ENCODE data around the gene LRP11. TPM values are rescaled to one million over a fixed set of nuclear protein-coding genes. Genes with fewer than 3 reads are reported as not detected.

The LRP11 gene
- polyA plus RNA-seq, 3 donors: 0.20 to 0.41 (median 0.32) TPM

DNA sequence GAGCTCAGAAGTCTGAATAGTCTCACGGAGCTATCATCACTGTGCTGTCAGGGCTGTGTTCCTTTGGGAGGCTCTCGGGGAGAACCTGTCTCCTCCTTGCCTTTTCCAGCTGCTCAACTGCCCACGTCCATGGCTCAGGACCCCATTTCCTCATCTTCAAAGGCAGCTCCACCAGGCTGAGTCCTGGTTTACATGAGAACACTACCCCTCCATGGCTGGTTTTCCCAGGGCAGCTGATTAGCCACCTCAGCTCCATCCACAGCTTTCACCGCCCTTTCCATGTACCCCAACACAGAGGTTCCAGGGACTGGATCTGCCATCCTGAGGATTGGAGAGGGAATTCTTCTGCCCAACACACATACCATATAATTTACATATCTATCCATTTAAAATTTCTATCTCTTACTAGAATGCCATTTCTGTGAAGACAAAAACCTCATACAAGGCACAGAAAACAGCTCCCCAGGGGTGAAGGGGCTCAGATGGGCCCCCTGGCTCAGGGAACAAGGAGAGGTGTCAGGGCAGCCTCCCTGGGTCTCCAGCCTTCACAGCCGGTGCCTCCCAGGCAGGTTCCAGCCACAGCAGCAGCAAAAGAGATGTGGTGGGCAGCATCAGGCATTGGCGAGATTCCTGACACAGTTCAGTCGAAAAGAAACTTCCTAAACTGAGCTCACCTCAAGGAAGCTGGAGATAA lies 35.9 kb upstream of the LRP11 start:
- H3K9me3 Mint-ChIP-seq: no peaks in the 10 kb centered on the region
- TF ChIP-seq, protein P1, sequence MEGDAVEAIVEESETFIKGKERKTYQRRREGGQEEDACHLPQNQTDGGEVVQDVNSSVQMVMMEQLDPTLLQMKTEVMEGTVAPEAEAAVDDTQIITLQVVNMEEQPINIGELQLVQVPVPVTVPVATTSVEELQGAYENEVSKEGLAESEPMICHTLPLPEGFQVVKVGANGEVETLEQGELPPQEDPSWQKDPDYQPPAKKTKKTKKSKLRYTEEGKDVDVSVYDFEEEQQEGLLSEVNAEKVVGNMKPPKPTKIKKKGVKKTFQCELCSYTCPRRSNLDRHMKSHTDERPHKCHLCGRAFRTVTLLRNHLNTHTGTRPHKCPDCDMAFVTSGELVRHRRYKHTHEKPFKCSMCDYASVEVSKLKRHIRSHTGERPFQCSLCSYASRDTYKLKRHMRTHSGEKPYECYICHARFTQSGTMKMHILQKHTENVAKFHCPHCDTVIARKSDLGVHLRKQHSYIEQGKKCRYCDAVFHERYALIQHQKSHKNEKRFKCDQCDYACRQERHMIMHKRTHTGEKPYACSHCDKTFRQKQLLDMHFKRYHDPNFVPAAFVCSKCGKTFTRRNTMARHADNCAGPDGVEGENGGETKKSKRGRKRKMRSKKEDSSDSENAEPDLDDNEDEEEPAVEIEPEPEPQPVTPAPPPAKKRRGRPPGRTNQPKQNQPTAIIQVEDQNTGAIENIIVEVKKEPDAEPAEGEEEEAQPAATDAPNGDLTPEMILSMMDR (IDR thresholded peaks at IDR 0.05): no peak
- H3K4me2 ChIP-seq (replicated peaks; ENCODE audit: extremely low read depth, low read length, poor library complexity, severe bottlenecking): no peak overlapping the region
- H3K4me1 Mint-ChIP-seq: peaks cover 15% of the 10 kb centered on the region
- H3K4me3 ChIP-seq (replicated peaks in 1 of 3; ENCODE audit: low read depth in 2 of 3, low read length in 3 of 3): no peak overlapping the region
- WGBS (ENCODE audit: insufficient coverage): 93% methylated on average over 6 of the region's 7 CpGs
- H3K36me3 ChIP-seq (replicated peaks in 1 of 2; ENCODE audit: control insufficient read depth in 1 of 2, insufficient read depth in 2 of 2, low read length in 2 of 2): no peaks in the 10 kb centered on the region
- H4K20me1 ChIP-seq (ENCODE audit: insufficient read depth, low read length): no peaks in the 10 kb centered on the region
- DNase-seq: no peak
- peaks cover 0 to 15% of the 10 kb centered on the region in 2 donors for H3K4me1 ChIP-seq (ENCODE audit: control insufficient read depth in 1 of 2, insufficient read depth in 2 of 2, low read length in 2 of 2)
- no peaks in the 10 kb centered on the region for H3K27me3 ChIP-seq (ENCODE audit: control insufficient read depth in 2 of 2, insufficient read depth in 2 of 2, low read length in 2 of 2)
- no peak overlapping the region for H3K27ac Mint-ChIP-seq
- intact Hi-C loops (cut with micrococcal nuclease): no loop called here
- H3K79me2 ChIP-seq (ENCODE audit: insufficient read depth, low read length): no peaks in the 10 kb centered on the region
- H3K27me3 Mint-ChIP-seq (ENCODE audit: low read depth in 3 of 3): peaks cover 0 to 9% (median 6%) of the 10 kb centered on the region in 3 donors
- no peak overlapping the region for H2AFZ ChIP-seq (ENCODE audit: insufficient read depth, low read depth, low read length, poor library complexity, severe bottlenecking)
- no peaks in the 10 kb centered on the region for H3K36me3 Mint-ChIP-seq
- no peak overlapping the region for H3K9ac ChIP-seq (ENCODE audit: insufficient read depth, low read length, poor library complexity, severe bottlenecking)
- H3K4me3 Mint-ChIP-seq: no peak overlapping the region
- H3K9me3 ChIP-seq (replicated peaks in 1 of 2; ENCODE audit: control insufficient read depth in 1 of 2, insufficient read depth in 1 of 2, low read length in 2 of 2): no peaks in the 10 kb centered on the region
- no peak overlapping the region for H3K27ac ChIP-seq (ENCODE audit: low read depth in 1 of 2, low read length in 2 of 2)

DNA sequence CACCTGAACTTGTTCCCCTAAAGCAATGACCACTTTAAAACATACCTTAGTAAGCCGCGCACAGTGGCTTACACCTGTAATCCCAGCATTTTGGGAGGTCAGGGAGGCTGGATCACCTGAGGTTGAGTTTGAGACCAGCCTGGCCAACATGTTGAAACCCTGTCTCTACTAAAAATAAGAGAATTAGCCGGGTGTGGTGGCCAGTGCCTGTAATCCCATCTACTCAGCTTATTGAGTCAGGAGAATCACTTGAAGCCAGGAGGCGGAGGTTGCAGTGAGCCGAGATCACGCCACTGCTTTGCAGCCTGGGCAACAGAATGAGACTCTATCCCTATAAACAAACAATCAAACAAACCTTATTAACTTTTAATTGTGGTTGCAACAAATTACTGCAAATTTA lies 35.3 kb upstream of the LRP11 start:
- Mint-ChIP-seq H3K36me3 (no peaks in the 10 kb centered on the region), H3K9me3 (no peaks in the 10 kb centered on the region), H3K27me3 (ENCODE audit: low read depth in 3 of 3) (peaks cover 0 to 11% (median 6%) of the 10 kb centered on the region in 3 donors), H3K4me1 (peaks cover 15% of the 10 kb centered on the region), H3K4me3 (no peak overlapping the region), H3K27ac (no peak overlapping the region)
- intact Hi-C loops (cut with micrococcal nuclease): no loop called here
- no peaks in the 10 kb centered on the region for H4K20me1 ChIP-seq (ENCODE audit: insufficient read depth, low read length)
- H3K27me3 ChIP-seq (ENCODE audit: control insufficient read depth in 2 of 2, insufficient read depth in 2 of 2, low read length in 2 of 2): no peaks in the 10 kb centered on the region
- H3K9me3 ChIP-seq (replicated peaks in 1 of 2; ENCODE audit: control insufficient read depth in 1 of 2, insufficient read depth in 1 of 2, low read length in 2 of 2): no peaks in the 10 kb centered on the region
- H3K4me1 ChIP-seq (ENCODE audit: control insufficient read depth in 1 of 2, insufficient read depth in 2 of 2, low read length in 2 of 2): peaks cover 0 to 18% of the 10 kb centered on the region in 2 donors
- TF ChIP-seq, protein P1 (IDR thresholded peaks at IDR 0.05): no peak
- no peak overlapping the region for H2AFZ ChIP-seq (ENCODE audit: insufficient read depth, low read depth, low read length, poor library complexity, severe bottlenecking)
- H3K9ac ChIP-seq (ENCODE audit: insufficient read depth, low read length, poor library complexity, severe bottlenecking): no peak overlapping the region
- no peak for DNase-seq
- no peak overlapping the region for H3K4me3 ChIP-seq (replicated peaks in 1 of 3; ENCODE audit: low read depth in 2 of 3, low read length in 3 of 3)
- no peaks in the 10 kb centered on the region for H3K79me2 ChIP-seq (ENCODE audit: insufficient read depth, low read length)
- WGBS (ENCODE audit: insufficient coverage): 86% methylated on average over 4 of the region's 6 CpGs
- H3K4me2 ChIP-seq (replicated peaks; ENCODE audit: extremely low read depth, low read length, poor library complexity, severe bottlenecking): no peak overlapping the region
- H3K36me3 ChIP-seq (replicated peaks in 1 of 2; ENCODE audit: control insufficient read depth in 1 of 2, insufficient read depth in 2 of 2, low read length in 2 of 2): no peaks in the 10 kb centered on the region
- no peak overlapping the region for H3K27ac ChIP-seq (ENCODE audit: low read depth in 1 of 2, low read length in 2 of 2)
